Stimulated activated CD8-positive, alpha-beta memory T cell treated with anti-CD3 and anti-CD28 coated beads, Interleukin-15, amount 100 ng/mL, for 1 hour (primary cell): Measurements from ENCODE around the gene DLG1.

Experiments used
- DNase-seq: peaks from one replicate; pipeline ENCODE4 v3.0.0-alpha.2; 2020; ENCODE audit warnings: low read depth

DLG1 gene

DNA sequence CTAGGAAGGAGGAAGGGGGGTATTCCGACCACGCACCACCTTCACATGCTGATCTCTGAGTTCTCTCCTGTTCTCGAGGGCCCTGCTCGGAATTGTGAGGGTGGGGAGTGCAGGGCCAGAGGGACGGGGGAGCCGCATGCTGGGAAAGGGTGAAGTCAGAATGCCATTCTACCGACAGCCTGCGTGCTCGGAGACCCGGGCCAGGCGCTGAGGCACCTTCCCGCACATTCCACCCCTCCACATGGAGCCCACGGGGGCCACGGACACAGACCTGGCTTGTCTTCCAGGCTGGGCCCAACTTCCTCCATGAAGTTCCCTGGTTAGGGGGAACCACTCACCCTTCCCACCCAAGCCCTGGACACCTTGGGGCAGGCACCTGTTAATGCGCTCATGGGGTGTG is 301.1 kb downstream of the DLG1 start:
- DNase-seq: no peak

DNA sequence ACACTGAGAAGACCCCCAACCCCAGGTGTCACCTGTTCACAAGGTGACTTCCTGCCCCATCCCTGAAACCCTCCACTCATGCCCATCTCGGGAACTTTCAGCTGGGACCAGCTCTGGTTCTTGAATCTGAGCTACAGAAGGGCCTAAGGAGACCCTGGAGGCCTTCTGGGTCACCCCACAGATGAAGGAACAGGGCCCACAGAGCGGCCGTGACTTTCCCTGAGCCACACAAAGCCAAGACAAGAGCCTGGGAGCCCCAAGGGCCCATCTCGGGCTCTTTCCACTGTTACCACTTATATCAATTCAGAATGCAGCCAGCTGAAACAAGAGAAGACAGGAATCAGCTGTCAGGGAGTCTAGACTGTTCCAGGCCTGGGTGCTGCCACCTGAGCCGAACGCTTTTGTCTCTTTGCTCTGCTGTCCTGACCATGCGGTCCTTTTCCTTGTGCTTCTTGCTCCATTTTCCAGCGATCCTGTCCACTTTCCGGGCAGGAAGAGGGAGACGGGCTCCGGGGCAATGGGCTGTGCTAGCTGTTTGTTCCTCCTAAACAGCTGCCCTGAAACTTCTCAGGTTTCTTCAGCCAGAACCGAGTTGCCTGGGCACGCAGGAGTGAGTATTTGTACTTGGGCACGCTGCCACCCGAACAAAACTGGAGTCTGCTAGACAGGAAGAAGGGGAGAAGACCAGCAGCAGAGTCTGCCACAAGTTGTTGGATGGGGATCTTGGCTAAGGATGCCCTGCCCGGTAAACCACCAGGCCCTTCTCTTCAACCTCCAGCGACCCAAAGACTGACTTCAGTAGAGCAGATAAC is 301.8 kb downstream of the DLG1 start:
- no peak for DNase-seq

DNA sequence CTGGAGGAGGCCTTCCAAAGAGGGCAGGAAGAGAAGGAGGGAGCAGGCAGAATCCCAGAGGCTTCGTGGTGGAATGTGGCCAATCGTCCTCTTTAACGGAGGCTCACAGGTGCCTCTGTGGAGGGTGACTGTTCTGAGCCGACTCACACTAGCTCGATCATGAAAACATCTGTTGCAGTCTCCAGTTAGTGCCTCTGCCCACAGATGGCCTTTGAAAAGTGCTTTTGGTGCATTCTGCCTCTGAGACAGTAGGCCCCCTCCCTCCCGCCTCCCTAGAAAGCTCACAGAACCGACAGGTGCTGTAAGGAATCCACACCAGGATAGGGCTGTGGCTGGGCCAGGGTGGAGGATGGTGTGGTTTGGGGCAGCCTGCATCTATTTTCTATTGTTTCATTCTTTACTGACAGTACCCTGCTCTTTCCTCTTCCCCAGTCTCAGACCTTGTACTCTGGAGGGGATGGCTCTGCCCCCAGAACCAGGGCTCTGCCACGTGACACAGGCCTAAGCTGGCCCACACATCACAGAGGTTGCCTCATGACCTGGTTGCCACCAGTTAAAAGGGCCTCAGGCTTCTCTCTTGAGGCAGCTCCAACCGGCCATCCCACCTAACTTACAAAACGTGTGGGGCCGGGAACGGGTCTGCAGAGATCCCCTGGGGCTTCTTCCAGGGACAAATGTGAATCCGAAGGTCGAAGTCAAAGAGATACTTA is 302.6 kb downstream of the DLG1 start:
- no peak for DNase-seq

DNA sequence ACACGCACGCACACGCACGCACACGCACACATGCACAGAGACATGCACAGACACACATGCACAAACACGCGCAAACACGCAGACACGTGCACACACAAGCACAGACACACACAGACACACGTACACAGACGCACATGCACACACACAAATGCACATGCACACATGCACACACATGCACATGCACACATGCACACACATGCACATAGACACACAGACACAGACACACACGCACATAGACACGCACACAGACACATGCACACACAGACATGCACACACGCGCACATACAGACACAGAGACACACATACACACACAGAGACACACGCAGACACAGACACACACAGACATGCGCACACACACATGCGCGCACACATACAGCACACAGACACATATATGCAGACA is 303.4 kb downstream of the DLG1 start:
- no peak for DNase-seq

DNA sequence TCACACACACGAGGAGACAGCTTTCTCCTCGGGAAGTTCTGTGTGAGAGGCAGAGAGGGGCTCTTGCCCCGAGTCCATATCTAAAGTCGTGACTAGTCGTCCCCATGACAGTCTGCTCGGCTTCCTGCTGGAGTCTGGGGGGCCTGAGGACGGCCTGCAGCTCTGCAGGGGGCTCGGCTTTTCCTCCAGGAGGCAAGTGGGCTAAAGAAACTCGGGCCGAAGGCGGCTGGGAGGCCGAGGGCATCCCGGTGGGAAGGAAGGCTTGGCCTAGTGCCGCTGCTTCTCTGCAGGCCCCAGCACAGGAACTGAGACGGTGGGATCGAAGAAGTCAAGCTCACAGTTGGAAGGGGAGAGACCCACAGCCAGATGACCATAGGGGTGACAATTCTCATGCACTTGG is 304.4 kb downstream of the DLG1 start:
- no peak for DNase-seq
